Fibroblast of the aortic adventitia (primary cell): ENCODE results near the gene PTPN14. TPM values are rescaled to one million over a fixed set of nuclear protein-coding genes. Genes with fewer than 3 reads are reported as not detected.
A peak's percentile ranks its signal among the peaks of the same experiment; 100 is the strongest.
"Not testable (repeated sequence)": the region's sequence is repeated elsewhere in the genome, so short reads cannot be mapped to it uniquely, and the experiment has no call there.

Source experiments
- DNase-seq: peaks from one replicate; pipeline ENCODE4 v3.0.0-alpha.2; 2010; ENCODE audit warnings: low read depth
- H3K4me3 ChIP-seq: 2 replicates; pipeline ENCODE4 v1.5.1; 2011; ENCODE audit warnings: low read depth, mild to moderate bottlenecking, control low read depth, low read length, moderate library complexity
- total RNA-seq: library from RNA; depleted of rRNA; stranded (reverse); fragments of >200 nt; gene quantifications from 2 replicates; pipeline ENCODE4 v1.2.3, GENCODE V29; 2012; ENCODE audit warnings: low replicate concordance
- TF ChIP-seq, protein P1 (sequence below): IDR thresholded peaks from 2 replicates; pipeline ENCODE4 v1.5.1; 2011; ENCODE audit warnings: mild to moderate bottlenecking, low read length, control low read depth, inconsistent platforms; ENCODE audit not compliant: insufficient read depth

Gene PTPN14
- total RNA-seq, 1 donor = 46.6 TPM

DNA sequence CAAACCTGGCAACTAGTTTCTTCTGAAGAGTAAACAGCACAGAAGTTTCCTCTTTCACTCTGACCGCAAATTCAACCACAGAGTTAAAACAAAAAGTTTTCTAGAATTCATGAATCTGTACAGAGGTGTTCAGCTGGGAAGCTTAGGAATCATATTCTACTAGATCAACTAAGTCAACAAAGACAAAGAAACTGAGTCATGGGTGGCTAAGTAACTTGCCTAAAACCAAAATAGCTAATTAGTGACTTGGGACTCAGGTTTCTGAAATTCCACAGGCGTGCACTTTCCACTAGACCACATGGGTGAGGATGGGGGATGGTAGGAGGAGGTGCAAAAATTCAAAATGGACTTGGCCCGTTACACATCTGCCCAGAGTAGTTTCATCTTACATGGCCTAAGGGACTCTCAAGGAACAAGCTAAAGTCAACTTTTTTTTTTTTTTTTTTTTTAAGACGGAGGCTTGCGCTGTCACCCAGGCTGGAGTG is 25.8 kb downstream of the PTPN14 start:
- DNase-seq = no peak
- TF ChIP-seq, protein P1, sequence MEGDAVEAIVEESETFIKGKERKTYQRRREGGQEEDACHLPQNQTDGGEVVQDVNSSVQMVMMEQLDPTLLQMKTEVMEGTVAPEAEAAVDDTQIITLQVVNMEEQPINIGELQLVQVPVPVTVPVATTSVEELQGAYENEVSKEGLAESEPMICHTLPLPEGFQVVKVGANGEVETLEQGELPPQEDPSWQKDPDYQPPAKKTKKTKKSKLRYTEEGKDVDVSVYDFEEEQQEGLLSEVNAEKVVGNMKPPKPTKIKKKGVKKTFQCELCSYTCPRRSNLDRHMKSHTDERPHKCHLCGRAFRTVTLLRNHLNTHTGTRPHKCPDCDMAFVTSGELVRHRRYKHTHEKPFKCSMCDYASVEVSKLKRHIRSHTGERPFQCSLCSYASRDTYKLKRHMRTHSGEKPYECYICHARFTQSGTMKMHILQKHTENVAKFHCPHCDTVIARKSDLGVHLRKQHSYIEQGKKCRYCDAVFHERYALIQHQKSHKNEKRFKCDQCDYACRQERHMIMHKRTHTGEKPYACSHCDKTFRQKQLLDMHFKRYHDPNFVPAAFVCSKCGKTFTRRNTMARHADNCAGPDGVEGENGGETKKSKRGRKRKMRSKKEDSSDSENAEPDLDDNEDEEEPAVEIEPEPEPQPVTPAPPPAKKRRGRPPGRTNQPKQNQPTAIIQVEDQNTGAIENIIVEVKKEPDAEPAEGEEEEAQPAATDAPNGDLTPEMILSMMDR = no peak
- no peak overlapping the region for H3K4me3 ChIP-seq

DNA sequence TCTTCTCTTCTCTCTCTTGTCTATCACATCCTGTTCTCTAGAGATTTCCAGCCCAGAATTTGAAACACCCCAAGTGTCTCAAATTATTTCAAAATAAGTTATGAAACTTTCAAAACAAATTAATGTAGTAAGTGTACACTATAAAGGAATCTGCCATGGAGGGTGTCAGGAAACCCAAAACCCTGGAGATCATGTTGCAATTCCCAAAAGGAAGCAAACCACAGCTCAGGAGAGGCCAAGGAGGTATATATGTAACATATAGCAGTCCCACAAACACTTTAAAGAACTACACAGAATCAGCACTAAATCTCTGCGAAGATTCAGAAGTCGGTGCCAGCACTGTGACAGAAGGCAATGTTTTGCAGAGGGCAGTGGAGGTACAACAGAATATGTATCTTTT is 26.6 kb downstream of the PTPN14 start:
- TF ChIP-seq, protein P1 = no peak
- H3K4me3 ChIP-seq = no peak overlapping the region
- DNase-seq = peak; percentile 35

DNA sequence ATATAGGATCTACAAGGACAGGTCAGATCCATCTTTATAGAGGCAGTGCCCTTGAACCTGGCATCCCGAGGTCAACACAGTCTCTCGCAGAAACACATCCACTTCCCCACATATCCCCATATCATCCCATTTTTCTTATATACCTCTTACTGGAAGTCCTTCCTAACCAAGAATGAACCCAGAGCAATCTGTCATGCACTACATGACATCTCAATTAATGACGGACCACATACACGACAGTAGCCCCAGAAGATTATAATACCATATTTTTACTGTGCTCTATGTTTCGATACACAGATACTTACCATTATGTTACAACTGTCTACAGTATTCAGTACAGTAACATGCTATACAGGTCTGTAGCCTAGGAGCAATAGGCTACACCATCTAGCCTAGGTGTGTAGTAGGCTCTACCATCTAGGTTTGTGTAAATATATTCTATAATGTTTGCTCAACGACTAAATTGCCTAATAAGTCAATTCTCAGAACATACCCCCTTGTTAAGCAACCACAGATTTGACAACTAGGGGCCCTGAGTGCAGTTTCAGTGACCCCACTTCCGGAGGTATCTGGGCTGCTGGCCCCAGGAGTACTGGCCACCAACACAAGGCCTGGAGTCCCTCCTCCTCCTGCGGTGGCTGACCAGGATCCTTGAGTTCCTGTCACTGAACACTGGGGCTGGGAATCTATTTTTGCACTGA is 28.1 kb downstream of the PTPN14 start:
- no peak overlapping the region for H3K4me3 ChIP-seq
- no peak for DNase-seq
- TF ChIP-seq, protein P1 = no peak

DNA sequence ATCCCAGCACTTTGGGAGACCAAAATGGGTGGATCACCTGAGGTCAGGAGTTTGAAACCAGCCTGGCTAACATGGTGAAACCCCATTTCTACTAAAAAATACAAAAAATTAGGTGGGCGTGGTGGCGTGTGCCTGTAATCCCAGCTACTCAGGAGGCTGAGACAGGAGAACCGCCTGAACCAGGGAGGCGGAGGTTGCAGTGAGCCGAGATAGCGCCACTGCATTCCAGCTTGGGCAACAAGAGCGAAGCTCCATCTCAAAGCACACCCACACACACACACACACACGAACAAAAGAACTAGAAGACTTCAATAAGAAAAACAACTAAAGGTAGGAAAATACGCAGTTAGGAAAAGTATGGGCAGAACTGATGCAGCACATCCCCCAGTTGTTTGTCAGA is 29.9 kb downstream of the PTPN14 start:
- not testable (repeated sequence) for H3K4me3 ChIP-seq, DNase-seq

DNA sequence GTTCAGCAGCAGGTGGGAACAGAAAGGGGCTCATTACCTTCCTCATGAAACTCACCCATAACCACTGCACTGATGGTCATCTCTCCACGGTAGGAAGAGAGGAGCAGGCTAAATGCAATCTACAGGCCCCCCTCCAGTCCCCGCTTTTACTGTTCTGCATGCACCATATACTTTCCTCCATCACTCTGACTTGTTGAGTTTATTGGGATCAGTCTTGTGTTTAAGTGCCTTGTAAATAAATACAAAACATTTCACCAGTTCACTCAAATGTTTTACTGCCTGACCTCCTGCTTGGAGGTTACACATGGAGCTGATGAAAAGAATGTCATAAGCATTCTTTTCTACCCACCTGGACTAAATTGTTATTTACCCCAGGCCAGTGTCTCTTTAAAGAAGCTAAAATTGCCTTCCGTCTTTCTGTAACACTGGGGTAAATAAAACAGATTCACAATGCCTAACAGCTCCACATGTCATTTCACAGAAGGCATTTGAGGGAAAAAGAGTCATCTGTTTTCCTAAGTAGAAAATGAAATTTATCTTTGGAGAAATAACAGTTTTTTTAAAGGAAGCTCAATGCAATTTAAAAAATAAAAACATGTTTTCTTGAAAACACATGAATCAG is 30.7 kb downstream of the PTPN14 start:
- no peak for DNase-seq

DNA sequence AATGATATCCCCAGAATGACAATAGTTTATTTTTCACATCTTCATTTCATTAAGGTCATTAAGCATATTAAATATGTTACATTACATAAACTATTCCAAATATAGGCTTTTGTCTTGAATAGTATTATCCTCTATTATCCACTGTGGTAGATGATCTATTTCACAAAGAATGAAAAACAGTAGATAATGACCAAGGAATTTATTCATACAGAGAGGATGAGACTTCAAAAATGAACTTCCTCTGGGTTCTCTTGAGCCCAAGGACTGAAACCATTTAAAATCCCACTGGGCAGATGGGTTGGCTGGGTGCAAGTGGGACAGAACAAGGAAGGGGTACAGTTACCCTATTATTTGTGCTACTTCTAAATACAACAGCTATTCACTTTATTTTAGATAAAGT is 33.0 kb downstream of the PTPN14 start:
- no peak overlapping the region for H3K4me3 ChIP-seq
- no peak for DNase-seq
- TF ChIP-seq, protein P1 = no peak

More for the DNA sequence above, 30.7 kb downstream of the PTPN14 start:
- TF ChIP-seq, protein P1 = no peak
- no peak overlapping the region for H3K4me3 ChIP-seq

DNA sequence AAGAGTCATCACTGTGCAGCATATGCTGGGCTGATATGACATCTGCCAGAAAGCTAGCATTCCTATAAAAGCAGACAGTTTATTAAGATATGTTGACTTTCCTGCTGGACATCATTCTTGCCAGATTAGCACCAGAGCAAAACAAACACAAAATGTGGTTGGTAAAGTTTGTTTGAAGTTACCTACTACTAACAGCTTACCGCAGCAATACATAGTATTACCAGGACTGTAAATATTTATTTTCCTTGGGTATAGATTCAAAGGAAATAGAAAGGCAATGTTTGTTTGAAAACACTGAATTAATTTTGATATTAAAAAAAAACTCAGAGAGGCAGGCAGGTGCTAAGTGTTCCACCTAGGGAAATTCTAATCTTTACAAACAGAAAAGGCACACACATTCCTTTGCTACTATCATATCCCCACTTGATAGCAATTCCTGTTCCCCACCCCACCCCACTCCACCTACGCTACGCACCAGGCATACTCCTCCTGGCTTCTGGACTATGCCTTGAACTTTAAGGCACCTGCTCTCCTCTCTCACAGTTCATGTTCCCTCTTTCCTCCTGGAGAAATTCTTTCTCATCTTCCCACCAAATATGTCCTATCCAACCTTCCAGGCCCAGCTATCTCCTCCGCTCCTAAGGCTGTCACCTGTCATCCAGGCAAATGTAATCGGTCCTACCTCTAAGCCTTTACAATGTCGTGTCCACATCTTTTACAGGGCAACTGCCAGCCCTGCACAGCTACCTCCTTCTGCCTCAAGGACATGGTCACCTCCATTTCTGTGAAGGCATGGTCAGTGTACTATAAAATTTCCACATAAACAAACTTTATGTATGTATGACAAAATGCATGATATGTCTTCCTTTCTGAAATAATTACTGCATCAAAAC is 34.7 kb downstream of the PTPN14 start:
- TF ChIP-seq, protein P1 = no peak
- no peak for DNase-seq

More for the DNA sequence above, 34.7 kb downstream of the PTPN14 start:
- no peak overlapping the region for H3K4me3 ChIP-seq
